Astrocyte (in vitro differentiated cells and primary cell): ENCODE results near the gene ACIN1.

Experiments used
- EZH2 ChIP-seq: IDR thresholded peaks from 2 replicates; pipeline ENCODE4 v1.6.1; 2012; ENCODE audit warnings: mild to moderate bottlenecking, low read length, inconsistent platforms; ENCODE audit not compliant: insufficient read depth
- TF ChIP-seq, protein P1 (sequence below): IDR thresholded peaks from 2 replicates; pipeline ENCODE4 v1.5.1; 2011; ENCODE audit warnings: low read depth, mild to moderate bottlenecking, inconsistent platforms, low read length, moderate library complexity; ENCODE audit not compliant: insufficient read depth

DNA sequence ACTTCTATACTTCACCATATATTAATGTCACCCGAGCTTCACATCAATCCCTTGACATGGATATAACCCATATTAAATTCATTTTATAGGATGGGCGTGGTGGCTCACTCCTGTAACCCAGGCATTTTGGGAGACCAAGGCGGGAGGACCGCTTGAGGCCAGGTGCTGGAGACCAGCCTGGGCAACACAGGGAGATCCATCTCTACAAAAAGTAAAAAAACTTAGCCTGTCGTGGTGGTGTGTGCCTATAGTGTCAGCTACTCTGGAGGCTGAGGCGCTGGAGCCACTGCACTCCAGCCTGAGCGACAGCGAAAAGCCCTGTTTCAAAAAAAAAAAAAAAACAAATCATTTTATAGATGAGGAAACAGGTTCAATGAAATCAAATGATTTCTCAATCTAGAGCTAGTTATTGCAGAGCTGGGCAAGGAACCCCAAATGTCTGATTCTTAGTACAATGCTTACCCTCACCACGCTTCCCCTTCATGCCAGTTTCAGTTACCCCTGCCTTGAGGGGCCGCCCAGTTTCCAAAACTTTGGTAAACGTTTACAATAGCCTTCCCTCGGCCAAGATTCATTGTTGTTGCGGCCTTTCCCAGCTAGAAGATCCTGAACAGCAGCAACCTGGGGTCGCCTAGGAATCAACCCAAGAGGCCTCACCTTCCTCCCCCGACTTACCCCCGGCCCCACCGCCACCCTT is 61.0 kb downstream of the ACIN1 start:
- TF ChIP-seq, protein P1, sequence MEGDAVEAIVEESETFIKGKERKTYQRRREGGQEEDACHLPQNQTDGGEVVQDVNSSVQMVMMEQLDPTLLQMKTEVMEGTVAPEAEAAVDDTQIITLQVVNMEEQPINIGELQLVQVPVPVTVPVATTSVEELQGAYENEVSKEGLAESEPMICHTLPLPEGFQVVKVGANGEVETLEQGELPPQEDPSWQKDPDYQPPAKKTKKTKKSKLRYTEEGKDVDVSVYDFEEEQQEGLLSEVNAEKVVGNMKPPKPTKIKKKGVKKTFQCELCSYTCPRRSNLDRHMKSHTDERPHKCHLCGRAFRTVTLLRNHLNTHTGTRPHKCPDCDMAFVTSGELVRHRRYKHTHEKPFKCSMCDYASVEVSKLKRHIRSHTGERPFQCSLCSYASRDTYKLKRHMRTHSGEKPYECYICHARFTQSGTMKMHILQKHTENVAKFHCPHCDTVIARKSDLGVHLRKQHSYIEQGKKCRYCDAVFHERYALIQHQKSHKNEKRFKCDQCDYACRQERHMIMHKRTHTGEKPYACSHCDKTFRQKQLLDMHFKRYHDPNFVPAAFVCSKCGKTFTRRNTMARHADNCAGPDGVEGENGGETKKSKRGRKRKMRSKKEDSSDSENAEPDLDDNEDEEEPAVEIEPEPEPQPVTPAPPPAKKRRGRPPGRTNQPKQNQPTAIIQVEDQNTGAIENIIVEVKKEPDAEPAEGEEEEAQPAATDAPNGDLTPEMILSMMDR = no peak
- no peak for TF ChIP-seq EZH2
